Stimulated activated CD8-positive, alpha-beta memory T cell treated with anti-CD3 and anti-CD28 coated beads, Interleukin-4, amount 100 ng/mL, for 48 hours (primary cell): ENCODE measurements around the gene COPE.
"Not testable (repeated sequence)": the region's sequence is repeated elsewhere in the genome, so short reads cannot be mapped to it uniquely, and the experiment has no call there.

Experiments
- DNase-seq: peaks from one replicate; pipeline ENCODE4 v3.0.0-alpha.2; 2020

Gene COPE

GRCh38 chr19:18940769-18941627, 21.8 kb upstream of the COPE start, which contains the start of gene HOMER3:
Gene HOMER3 (minus strand): TSS chr19:18941217. CDS start chr19:18938982, 2,235 bp downstream.
- peak; percentile 89 for DNase-seq

DNA sequence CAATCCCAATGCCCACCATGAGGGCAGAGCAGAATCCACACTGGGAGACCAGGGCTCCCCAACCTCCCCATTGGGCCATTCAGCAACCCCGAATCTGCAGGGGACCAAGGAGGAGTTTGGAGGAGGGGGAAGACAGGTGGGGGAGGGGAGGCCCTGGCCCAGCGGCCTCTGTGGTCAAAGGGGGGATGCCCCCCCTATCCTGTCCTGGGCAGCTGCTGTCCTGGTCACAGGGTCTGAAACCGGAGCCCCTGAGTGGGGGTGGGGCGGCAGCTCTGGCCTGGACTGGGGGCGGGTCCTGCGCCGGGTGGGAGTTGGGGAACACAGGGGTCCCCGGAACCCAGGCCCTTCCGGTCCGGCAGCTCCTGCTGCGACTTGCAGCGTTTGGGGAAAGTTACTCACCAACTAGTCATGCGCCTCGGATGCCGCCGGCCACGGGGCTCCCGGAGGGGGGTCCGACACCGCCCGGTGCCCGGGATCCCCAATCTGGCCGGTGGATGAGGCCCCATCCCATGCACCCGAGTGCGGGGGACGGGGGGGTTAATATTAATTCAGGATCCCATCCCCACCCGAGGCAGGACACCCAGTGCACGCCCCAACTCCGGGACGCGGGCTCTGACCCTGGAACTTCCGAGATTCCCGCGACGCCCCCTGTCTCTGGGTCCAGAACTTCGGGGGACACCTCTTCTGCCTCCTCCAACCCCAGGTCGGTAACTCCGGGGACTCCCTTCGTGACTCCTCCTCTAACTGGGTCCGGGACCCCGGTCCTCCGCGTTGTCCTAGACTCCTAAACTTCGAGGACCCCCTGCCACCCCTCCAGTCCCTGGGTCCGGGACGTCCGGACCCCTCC, 21.0 kb upstream of the COPE start:
- DNase-seq, result no peak

GRCh38 chr19:18939163-18939562, 20.0 kb upstream of the COPE start:
- no peak for DNase-seq

DNA sequence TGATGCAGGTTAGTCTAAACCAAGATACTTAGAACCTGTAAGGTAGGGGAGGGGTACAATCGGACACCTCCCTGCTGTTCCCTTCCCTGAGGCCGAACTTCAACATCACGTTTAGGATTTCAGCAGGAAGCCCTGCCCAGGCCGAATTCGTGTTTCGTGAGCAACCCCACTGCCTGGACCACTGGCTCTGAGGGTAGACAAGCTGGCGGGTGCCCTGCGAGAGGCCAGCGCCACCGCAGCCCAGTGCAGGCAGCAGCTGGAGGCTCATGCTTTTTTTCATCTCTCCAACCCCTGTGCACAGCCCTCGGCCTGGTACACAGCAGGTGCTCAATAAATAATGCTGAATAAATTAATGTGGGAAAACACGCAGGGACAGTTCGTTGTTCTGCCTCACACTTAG, 14.1 kb upstream of the COPE start:
- DNase-seq, result no peak

GRCh38 chr19:18932216-18932841, 13.1 kb upstream of the COPE start:
- peak; percentile 94 for DNase-seq

GRCh38 chr19:18931316-18932162, 12.4 kb upstream of the COPE start:
- DNase-seq, result no peak

GRCh38 chr19:18929311-18929710, 10.1 kb upstream of the COPE start:
- no peak for DNase-seq

- no peak for DNase-seq
Measured at GRCh38 chr19:18928018-18928805, 9.0 kb upstream of the COPE start.

- DNase-seq, result no peak
Measured at GRCh38 chr19:18924684-18925213, 5.6 kb upstream of the COPE start.

DNA sequence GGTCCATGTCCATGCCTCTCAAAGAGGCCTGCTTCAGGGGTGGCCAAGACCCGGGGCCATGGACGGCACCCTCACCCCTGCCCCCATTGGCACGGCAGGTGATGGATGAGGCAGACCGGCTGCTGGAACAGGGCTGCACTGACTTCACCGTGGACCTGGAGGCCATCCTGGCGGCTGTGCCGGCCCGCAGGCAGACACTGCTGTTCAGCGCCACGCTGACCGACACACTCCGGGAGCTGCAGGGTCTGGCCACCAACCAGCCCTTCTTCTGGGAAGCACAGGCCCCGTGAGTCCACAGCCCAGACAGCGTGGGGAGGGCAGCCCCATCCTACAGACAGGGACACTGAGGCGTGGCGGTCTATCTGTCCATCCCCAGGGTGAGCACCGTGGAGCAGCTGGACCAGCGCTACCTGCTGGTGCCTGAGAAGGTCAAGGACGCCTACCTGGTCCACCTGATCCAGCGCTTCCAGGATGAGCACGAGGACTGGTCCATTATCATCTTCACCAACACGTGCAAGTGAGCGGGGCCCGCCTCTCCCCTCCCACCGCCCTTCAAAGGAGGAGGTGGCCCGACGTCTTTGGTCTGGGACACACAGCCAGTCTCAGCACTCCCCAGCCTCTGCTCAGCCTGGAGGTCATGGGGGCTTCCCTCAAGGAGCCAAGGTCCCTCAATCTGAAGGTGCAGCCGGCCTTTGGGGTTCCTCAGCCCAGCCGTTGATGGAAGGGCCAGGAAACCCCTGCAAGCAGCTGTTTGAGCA, 3.2 kb upstream of the COPE start:
- no peak for DNase-seq

DNA sequence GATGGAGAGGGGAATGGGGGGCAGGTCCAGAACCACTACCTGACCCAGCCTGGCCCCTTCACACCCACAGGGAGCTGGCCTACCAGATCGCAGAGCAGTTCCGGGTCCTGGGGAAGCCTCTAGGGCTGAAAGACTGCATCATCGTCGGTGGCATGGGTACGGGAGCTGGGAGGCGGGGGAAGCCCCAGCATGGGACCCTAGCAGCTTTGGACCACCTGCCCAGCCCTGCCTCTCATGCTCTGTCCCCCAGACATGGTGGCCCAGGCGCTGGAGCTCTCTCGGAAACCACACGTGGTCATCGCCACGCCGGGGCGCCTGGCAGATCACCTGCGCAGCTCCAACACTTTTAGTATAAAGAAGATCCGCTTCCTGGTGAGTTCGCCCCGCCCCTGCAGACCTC, 2.4 kb upstream of the COPE start:
- DNase-seq, result no peak

- no peak for DNase-seq
Measured at GRCh38 chr19:18920400-18920799, 1.2 kb upstream of the COPE start.

DNA sequence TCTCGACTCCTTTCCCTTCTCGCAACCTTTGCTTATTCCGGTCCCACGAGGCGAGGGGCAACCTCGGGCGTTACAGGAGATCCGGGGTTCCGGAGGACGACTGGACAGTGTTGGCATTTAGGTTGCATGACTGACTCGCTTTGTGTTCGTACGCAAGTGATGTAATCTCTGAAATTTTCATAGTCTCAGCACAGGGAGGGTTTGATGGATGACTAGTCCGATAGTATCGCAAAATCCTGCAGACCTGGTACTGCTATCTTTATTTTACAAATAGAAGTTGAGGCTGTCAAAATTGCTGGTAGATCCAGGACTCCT, 670 bp upstream of the COPE start:
- no peak for DNase-seq

DNA sequence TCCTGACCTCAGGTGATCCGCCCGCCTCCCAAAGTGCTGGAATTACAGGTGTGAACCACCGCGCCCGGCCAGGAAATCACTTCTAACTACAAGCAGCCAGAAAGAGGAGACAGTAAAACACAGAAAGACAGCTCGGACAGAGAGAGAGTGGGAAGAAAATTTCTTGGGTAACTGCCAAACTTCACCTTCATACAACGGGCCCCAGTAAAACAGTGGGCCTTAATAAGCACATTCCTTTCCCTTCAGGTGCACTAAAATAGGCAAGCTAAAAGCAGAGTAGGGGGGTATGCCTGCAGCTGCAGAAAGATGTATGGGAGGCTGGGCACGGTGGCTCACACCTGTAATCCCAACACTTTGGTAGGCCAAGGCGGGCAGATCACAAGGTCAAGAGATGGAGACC, 1.6 kb downstream of the COPE start:
- not testable (repeated sequence) for DNase-seq

DNA sequence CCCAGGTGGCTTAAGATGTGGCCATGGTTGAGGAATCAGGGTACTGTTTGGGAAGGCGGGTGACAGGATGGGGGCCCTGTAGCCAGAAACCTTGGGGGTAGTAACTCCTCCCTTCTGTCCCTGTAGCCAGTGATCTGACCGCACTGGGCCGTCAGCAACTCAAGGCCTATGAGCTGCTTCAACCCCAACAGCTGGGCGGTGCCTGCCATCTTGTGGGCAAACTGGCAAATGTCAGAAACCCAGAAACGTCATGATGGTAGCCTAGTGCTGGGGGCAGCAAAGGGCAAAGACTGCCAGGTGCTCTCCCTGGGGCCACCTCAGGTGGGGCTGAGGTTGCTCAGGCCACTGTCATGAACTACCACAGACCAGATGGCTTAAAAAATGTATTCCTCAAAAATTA, 3.5 kb downstream of the COPE start:
- DNase-seq, result peak; percentile 58

GRCh38 chr19:18913466-18913865, 5.7 kb downstream of the COPE start:
- no peak for DNase-seq

- DNase-seq, result no peak
Measured at GRCh38 chr19:18912933-18913332, 6.3 kb downstream of the COPE start.

DNA sequence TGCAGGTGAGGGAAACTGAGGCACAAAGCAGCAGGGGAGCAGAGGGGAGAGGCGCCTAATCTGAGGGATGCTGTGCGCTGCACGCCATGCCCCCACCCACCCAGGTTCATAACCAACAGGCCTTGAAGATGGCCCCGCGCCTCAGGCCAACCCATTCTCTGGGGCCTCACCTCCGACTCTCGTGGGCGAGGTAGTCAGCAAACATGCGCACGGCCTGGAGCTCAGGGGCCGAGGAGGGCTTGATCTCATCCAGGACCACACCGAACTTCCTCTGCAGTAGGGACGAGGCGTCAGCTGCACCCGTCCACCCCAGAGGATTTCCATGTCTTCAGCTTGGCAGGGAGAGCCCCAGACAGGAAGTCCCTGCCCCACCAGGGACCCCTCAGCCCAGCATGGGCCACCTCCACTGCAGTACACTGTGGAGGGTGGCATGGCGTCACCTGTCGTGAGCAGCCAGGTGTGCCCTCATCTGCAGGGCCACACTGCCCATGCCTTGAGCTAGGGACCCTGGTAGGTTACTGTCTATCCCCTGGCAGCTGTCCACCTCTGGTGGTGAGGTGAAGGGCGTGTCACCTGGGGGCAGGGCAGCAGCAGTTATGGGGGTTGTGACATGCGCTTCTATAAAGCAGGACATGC, 8.3 kb downstream of the COPE start:
- no peak for DNase-seq

DNA sequence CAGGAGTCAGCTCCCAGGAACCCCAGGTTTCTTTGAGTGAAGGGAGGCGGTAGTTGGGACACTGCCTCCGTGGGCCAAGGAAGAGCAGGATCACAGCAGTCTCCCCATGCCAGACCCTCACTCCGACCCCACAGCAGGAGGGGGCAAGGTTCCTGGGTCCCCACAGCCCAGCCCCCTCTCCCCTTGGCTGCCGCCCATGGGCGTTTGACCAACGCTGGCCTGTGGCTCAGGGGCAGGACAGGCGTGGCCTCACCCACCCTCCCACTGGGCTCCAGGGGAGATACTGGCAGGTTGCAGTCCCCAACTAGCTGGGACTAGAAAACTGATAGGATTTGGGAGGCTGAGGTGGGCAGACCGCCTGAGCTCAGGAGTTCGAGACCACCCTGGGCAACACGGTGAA, 9.2 kb downstream of the COPE start:
- no peak for DNase-seq

- no peak for DNase-seq
Measured at GRCh38 chr19:18908917-18909619, 10.1 kb downstream of the COPE start.
